Activated naive CD8-positive, alpha-beta T cell (primary cell): ENCODE results near the gene MSRB3.
"Not testable (repeated sequence)": the region's sequence is repeated elsewhere in the genome, so short reads cannot be mapped to it uniquely, and the experiment has no call there.

Experiments used
- H3K27ac Mint-ChIP-seq: one replicate; pipeline ENCODE4 v1.8.0; 2021; ENCODE audit warnings: mixed read lengths
- H3K27me3 Mint-ChIP-seq: one replicate; pipeline ENCODE4 v1.8.0; 2021; ENCODE audit warnings: mixed read lengths
- H3K36me3 Mint-ChIP-seq: one replicate; pipeline ENCODE4 v1.8.0; 2021; ENCODE audit warnings: mixed read lengths
- H3K4me1 Mint-ChIP-seq: one replicate; pipeline ENCODE4 v1.8.0; 2021; ENCODE audit warnings: low read depth, mixed read lengths
- H3K4me3 Mint-ChIP-seq: one replicate; pipeline ENCODE4 v1.8.0; 2021; ENCODE audit warnings: mild to moderate bottlenecking, mixed read lengths
- H3K9me3 Mint-ChIP-seq: one replicate; pipeline ENCODE4 v1.8.0; 2021; ENCODE audit warnings: low read depth, mixed read lengths

The MSRB3 gene

GRCh38 chr12:65276916-65277530 lies 1.5 kb upstream of the MSRB3 start:
- H3K27ac Mint-ChIP-seq = no peak overlapping the region
- no peaks in the 10 kb centered on the region for H3K9me3 Mint-ChIP-seq
- peaks cover 37% of the 10 kb centered on the region for H3K27me3 Mint-ChIP-seq
- no peak overlapping the region for H3K4me3 Mint-ChIP-seq
- H3K4me1 Mint-ChIP-seq = peaks cover 4% of the 10 kb centered on the region
- H3K36me3 Mint-ChIP-seq = no peaks in the 10 kb centered on the region

- peak overlapping the region; percentile 73 for H3K4me3 Mint-ChIP-seq
- H3K27ac Mint-ChIP-seq = no peak overlapping the region
- peaks cover 42% of the 10 kb centered on the region for H3K27me3 Mint-ChIP-seq
- H3K36me3 Mint-ChIP-seq = no peaks in the 10 kb centered on the region
- peaks cover 4% of the 10 kb centered on the region for H3K4me1 Mint-ChIP-seq
- H3K9me3 Mint-ChIP-seq = no peaks in the 10 kb centered on the region
These were observed 398 bp upstream of the MSRB3 start for GRCh38 chr12:65277994-65278575.

- H3K9me3 Mint-ChIP-seq = no peaks in the 10 kb centered on the region
- H3K27ac Mint-ChIP-seq = no peak overlapping the region
- peaks cover 38% of the 10 kb centered on the region for H3K27me3 Mint-ChIP-seq
- peaks cover 4% of the 10 kb centered on the region for H3K4me1 Mint-ChIP-seq
- H3K4me3 Mint-ChIP-seq = peak overlapping the region; percentile 79
- no peaks in the 10 kb centered on the region for H3K36me3 Mint-ChIP-seq
These were observed 1.1 kb downstream of the MSRB3 start for GRCh38 chr12:65279369-65280112.

- Mint-ChIP-seq H3K9me3 (no peaks in the 10 kb centered on the region), H3K27me3 (peaks cover 36% of the 10 kb centered on the region), H3K36me3 (peaks cover 2% of the 10 kb centered on the region), H3K27ac (no peak overlapping the region), H3K4me1 (peaks cover 4% of the 10 kb centered on the region), H3K4me3 (no peak overlapping the region)
These were observed 1.8 kb downstream of the MSRB3 start for GRCh38 chr12:65280306-65280705.

GRCh38 chr12:65282840-65283239 lies 4.4 kb downstream of the MSRB3 start:
- peaks cover 35% of the 10 kb centered on the region for H3K27me3 Mint-ChIP-seq
- peaks cover 2% of the 10 kb centered on the region for H3K36me3 Mint-ChIP-seq
- H3K9me3 Mint-ChIP-seq = no peaks in the 10 kb centered on the region
- peaks cover 4% of the 10 kb centered on the region for H3K4me1 Mint-ChIP-seq
- H3K4me3 Mint-ChIP-seq = no peak overlapping the region
- H3K27ac Mint-ChIP-seq = no peak overlapping the region

GRCh38 chr12:65285532-65285931 lies 7.0 kb downstream of the MSRB3 start:
- H3K4me1 Mint-ChIP-seq, H3K27ac Mint-ChIP-seq, H3K9me3 Mint-ChIP-seq, H3K36me3 Mint-ChIP-seq, H3K4me3 Mint-ChIP-seq: not testable (repeated sequence)
- H3K27me3 Mint-ChIP-seq = peaks cover 26% of the 10 kb centered on the region

GRCh38 chr12:65287426-65287825 lies 8.9 kb downstream of the MSRB3 start:
- peaks cover 17% of the 10 kb centered on the region for H3K27me3 Mint-ChIP-seq
- no peaks in the 10 kb centered on the region for H3K4me1 Mint-ChIP-seq
- H3K27ac Mint-ChIP-seq = no peak overlapping the region
- H3K36me3 Mint-ChIP-seq = peaks cover 2% of the 10 kb centered on the region
- no peaks in the 10 kb centered on the region for H3K9me3 Mint-ChIP-seq
- no peak overlapping the region for H3K4me3 Mint-ChIP-seq

- Mint-ChIP-seq H3K27me3 (peaks cover 15% of the 10 kb centered on the region), H3K4me1 (no peaks in the 10 kb centered on the region), H3K36me3 (no peaks in the 10 kb centered on the region), H3K27ac (no peak overlapping the region), H3K4me3 (no peak overlapping the region), H3K9me3 (peaks cover 5% of the 10 kb centered on the region)
These were observed 13.8 kb downstream of the MSRB3 start for GRCh38 chr12:65292241-65292640.

- Mint-ChIP-seq H3K27ac (no peak overlapping the region), H3K36me3 (no peaks in the 10 kb centered on the region), H3K4me1 (no peaks in the 10 kb centered on the region), H3K27me3 (peaks cover 14% of the 10 kb centered on the region), H3K9me3 (peaks cover 5% of the 10 kb centered on the region), H3K4me3 (no peak overlapping the region)
These were observed 15.3 kb downstream of the MSRB3 start for GRCh38 chr12:65293735-65294134.

GRCh38 chr12:65294641-65295262 lies 16.3 kb downstream of the MSRB3 start:
- Mint-ChIP-seq H3K9me3 (peaks cover 5% of the 10 kb centered on the region), H3K27me3 (peaks cover 11% of the 10 kb centered on the region), H3K4me1 (no peaks in the 10 kb centered on the region), H3K4me3 (no peak overlapping the region), H3K27ac (no peak overlapping the region), H3K36me3 (no peaks in the 10 kb centered on the region)

GRCh38 chr12:65296508-65297265 lies 18.2 kb downstream of the MSRB3 start:
- Mint-ChIP-seq H3K27ac (no peak overlapping the region), H3K9me3 (peaks cover 5% of the 10 kb centered on the region), H3K27me3 (peaks cover 11% of the 10 kb centered on the region), H3K4me3 (no peak overlapping the region), H3K4me1 (no peaks in the 10 kb centered on the region), H3K36me3 (no peaks in the 10 kb centered on the region)

GRCh38 chr12:65300097-65300496 lies 21.6 kb downstream of the MSRB3 start:
- Mint-ChIP-seq H3K9me3 (peaks cover 5% of the 10 kb centered on the region), H3K4me3 (no peak overlapping the region), H3K4me1 (no peaks in the 10 kb centered on the region), H3K27me3 (peaks cover 15% of the 10 kb centered on the region), H3K27ac (no peak overlapping the region), H3K36me3 (no peaks in the 10 kb centered on the region)

- H3K4me3 Mint-ChIP-seq = no peak overlapping the region
- H3K27ac Mint-ChIP-seq = no peak overlapping the region
- H3K27me3 Mint-ChIP-seq = peaks cover 15% of the 10 kb centered on the region
- peaks cover 5% of the 10 kb centered on the region for H3K9me3 Mint-ChIP-seq
- no peaks in the 10 kb centered on the region for H3K4me1 Mint-ChIP-seq
- H3K36me3 Mint-ChIP-seq = no peaks in the 10 kb centered on the region
These were observed 22.3 kb downstream of the MSRB3 start for GRCh38 chr12:65300679-65301349.

- Mint-ChIP-seq H3K36me3 (no peaks in the 10 kb centered on the region), H3K27me3 (peaks cover 7% of the 10 kb centered on the region), H3K27ac (no peak overlapping the region)
These were observed 24.4 kb downstream of the MSRB3 start for GRCh38 chr12:65302891-65303290.

More at GRCh38 chr12:65302891-65303290, 24.4 kb downstream of the MSRB3 start:
- Mint-ChIP-seq H3K4me1 (no peaks in the 10 kb centered on the region), H3K9me3 (no peaks in the 10 kb centered on the region), H3K4me3 (no peak overlapping the region)
